ENCODE results near the gene SMAD9. TPM values are rescaled to one million over a fixed set of nuclear protein-coding genes. Genes with fewer than 3 reads are reported as not detected.

SMAD9 gene
- 4.1 and 5.9 TPM in 2 replicates for total RNA-seq

DNA sequence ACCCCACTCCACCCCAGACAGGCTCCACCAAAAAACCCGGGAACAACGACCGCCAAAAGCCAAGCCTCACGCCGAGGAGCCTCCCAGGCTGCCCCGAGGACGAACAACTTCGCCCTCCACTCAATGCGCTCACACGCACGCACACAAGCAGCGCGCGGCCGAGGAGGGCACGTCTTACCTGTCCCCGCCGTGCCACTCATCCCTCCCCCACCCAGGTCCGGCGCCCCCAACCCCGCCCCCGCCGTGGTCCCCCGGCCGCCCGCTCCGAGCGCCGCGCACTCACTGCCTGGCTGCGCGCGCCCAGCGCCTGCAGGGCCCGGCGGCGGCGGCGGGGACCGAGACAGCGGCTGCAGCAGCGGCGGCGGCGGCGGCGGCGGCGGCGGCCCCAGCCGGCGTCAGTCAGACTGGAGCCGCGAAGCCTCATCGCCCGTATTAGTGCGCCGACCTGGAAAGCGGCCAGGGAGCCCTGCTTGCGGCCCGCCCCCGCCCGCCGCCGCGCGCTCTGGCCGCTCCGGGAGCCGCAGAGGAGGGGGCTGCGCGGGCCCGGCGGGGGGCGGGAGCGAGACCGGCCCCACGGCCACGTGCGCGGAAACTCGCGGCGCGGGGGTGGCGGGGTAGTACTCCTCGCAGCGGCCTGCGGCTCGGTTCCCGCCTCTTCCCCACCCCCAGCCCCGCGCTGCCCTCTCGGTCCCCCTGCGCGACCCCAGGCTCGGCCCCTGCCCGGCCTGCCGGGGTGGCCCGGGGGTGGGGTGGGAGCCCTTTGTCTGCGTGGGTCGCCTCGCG is at the start of gene SMAD9:
SMAD9 (minus strand) TSS at position 406 of the 783 bp plus-strand sequence. CDS start 40,549 bp downstream, outside the sequence.

DNA sequence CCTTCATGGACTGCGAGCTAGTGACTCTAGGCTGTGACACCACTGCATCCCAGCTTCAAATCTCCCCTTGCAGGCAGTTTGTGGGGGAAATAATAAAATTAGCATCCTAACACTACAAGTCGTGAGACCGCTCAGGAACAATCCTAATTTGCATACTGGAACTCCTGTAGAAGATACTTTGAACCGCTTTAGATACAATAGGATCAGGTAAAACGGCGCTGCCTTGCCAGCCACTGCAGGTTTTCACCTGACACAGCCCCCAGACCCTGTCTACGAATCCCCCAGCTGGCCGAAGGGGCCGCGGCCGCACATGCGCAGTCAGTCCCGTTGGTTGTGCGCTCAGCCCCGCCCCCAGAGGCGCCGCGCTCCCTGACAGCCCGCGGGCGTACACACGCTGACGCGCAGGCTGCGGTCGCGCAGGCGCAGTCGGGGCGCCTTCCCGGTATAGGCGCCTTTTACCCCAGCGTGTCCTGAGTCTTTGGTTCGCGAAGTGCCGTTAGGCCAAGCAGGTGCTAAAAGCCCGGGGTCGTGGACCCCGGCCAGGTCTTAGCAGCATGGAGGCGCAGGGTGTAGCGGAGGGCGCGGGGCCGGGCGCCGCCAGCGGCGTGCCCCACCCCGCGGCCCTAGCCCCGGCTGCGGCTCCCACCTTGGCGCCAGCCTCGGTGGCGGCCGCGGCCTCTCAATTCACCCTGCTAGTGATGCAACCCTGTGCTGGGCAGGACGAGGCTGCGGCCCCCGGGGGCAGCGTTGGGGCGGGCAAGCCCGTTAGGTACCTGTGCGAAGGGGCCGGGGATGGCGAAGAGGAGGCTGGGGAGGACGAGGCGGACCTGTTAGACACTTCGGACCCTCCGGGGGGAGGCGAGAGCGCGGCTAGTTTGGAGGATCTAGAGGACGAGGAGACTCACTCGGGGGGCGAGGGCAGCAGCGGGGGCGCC is 101.0 kb downstream of the SMAD9 start, which contains the start of gene RFXAP:
RFXAP (plus strand) TSS at position 419 of the 935 bp plus-strand sequence; CDS start at position 555, 136 bp downstream.

Other genes with a start within 250 kb of the SMAD9 start
- 0.05 TPM in 1 of 2 replicates, not detected in the other for gene SERTM1, start 246.2 kb downstream of the SMAD9 start, total RNA-seq
- 2.4 and 3.3 TPM in 2 replicates for gene RFXAP, start 101.0 kb downstream of the SMAD9 start, total RNA-seq
- gene ALG5, start 79.1 kb upstream of the SMAD9 start, total RNA-seq, result 22.7 and 48.1 TPM in 2 replicates
- 17.2 and 26.5 TPM in 2 replicates for gene EXOSC8, start 80.5 kb upstream of the SMAD9 start, total RNA-seq
- gene SUPT20H, start 139.4 kb upstream of the SMAD9 start, total RNA-seq, result 46.6 and 64.6 TPM in 2 replicates
- gene CSNK1A1L, start 185.4 kb upstream of the SMAD9 start, total RNA-seq, result not detected in 2 replicates

Data from smooth muscle cell of the umbilical artery (primary cell).